GM19438 (cell line): ENCODE measurements around the gene CRISPLD2.

Experiments used
- ATAC-seq: cut with Tn5 transposase; IDR thresholded peaks from one replicate; pipeline ENCODE4 v1.9.1; 2021; ENCODE audit warnings: low read depth; ENCODE audit not compliant: unreplicated experiment

CRISPLD2 gene

DNA sequence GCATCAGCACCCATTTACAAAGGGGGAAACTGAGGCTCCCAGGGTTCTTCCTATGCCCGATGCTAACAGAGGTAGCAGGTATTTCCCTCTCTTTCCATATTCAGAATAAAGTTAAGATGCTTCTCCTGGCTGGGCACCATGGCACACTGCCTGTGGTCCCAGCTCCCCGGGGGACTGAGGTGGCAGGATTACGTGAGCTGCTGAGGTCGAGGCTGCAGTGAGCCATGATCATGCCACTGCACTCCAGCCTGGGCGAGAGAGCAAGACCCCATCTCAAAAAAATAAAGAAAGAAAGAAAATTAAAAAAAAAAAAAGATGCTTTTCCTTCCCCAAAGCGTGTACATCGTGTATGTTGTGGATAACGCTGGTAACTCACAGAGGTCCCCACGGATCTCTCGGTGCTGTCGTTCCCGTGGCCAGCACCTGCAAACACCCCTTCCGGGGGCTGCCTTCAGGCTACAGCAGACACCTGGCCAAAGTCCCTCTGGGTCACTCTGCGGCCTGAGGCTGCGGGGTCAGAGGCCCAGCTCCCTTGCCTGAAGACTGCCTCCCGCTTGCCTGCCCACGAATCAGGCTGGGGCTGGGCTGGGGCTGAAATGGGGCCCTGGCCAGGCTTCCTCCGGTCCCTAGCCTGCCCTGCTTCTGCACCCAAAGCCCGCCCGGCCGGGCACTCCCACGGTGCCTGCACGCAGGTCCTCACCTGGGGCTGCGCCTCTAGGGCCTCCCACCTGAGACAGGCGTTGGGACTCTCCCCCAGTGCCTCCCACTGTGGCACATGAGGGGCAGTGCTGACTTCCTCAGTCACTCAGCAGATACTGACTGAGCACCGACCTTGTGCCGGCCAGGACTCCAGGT, 128.4 kb downstream of the CRISPLD2 start:
- no peak for ATAC-seq

DNA sequence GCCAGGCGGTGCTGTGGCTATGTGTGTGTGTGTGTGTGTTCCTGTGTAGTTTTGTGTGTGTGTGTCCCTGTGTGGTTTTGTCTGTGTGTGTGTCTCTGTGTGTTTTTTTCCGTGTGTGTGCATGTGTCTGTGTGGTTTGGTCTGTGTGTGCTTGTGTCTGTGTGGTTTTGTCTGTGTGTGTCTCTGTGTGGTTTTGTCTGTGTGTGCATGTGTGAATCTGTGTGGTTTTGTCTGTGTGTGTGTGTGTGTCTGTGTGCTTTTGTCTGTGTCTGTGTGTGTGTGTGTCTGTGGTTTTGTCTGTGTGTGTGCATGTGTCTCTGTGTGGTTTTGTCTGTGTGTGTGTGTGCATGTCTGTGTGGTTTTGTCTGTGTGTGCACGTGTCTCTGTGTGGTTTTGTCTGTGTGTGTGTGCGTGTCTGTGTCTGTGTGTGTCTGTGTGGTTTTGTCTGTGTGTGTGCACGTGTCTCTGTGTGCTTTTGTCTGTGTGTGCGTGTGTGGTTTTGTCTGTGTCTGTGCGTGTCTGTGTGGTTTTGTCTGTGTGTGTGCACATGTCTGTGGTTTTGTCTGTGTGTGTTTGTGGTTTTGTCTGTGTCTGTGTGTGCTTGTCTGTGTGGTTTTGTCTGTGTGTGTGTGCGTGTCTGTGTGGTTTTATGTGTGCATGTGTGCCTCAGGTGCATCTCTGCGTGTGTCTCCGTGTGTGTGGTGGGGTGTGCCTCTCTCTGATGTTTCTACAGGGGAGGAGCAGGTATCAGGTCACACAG, 129.2 kb downstream of the CRISPLD2 start:
- ATAC-seq: no peak

GRCh38 chr16:84949772-84950436, 130.1 kb downstream of the CRISPLD2 start:
- ATAC-seq: no peak

DNA sequence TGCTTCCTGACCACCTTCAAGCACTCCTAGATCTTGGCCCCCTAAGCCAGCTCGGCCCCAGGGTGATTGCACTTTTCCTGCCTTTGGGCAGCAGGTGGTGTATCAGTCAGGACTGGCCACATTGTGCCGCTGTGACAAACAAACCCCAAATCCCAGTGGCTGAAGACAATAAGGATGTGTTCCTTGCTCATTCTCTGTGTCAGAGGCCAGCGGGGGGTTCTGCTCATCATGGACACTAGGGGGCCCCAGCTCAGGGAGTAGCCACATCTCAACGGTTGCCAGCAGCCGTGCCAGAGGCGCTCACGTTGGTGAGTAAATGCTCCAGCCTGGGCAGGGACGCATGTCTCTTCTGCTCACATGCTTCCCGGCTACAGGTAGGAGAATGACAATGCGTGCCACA, 131.1 kb downstream of the CRISPLD2 start:
- ATAC-seq: no peak

- ATAC-seq: peak; percentile 66
Measured at GRCh38 chr16:84952335-84953189, 132.8 kb downstream of the CRISPLD2 start.

DNA sequence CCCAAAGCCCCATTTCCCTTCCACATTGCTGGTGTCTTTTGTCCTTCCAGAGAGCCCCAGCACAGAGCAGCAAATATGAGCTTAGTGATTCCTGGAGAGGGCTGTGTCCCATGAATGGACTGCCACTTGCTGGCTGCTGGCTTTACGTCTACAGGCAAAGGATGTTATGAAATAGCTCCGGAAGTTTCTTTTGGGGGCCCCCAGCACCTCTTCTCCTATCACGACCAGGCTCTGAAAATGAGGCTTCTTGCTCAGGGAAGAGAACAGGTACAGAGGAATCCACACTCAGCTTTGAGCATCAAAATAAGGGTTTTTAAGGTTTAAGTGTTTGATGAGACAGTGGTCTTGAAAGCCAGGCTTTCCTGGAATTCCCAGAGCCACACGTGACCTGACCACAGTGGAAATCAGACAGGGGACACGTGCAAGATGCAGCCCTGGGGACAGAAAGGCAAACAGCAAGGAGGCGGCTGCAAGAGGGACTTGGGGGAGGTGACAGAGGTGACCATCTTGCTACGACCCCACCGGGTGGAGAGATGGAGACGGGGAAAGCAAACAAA, 133.5 kb downstream of the CRISPLD2 start:
- no peak for ATAC-seq

GRCh38 chr16:84955427-84955826, 135.6 kb downstream of the CRISPLD2 start:
- no peak for ATAC-seq

DNA sequence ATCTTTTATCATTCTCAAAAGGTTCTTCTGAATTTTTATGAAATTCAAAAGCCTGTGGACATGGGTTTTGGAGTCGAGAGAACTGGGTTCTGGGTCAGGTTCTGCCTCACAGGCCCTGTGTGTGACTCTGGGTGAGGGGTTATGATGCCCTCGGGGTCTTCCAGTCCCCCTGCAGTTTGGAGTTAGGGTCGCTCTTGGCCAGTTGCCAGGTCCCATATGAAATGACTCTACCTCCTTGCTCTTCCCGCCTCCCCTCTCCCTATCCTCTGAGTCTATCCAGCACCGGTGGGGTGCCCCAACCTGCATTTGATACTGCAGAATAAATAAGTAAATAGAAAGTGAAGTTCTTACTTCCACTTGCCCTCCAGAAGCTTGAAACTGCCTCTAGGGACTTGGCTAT, 137.4 kb downstream of the CRISPLD2 start:
- ATAC-seq: no peak

- no peak for ATAC-seq
Measured at GRCh38 chr16:84957792-84958191, 138.0 kb downstream of the CRISPLD2 start.
